HUDEP-2 (cell line): ENCODE measurements around the gene ST3GAL6.

Experiments
- DNase-seq, 76 experiments: peaks; one replicate each; lab custom pipeline; 2025; ENCODE audit not compliant: unreplicated experiment in 76 of 76; lab: John Stamatoyannopoulos, UW

The ST3GAL6 gene

GRCh38 chr3:98772022-98772421 is 8.9 kb downstream of the ST3GAL6 start:
- DNase-seq = no peak

GRCh38 chr3:98775459-98776139 is 12.5 kb downstream of the ST3GAL6 start:
- no peak for DNase-seq

GRCh38 chr3:98776140-98776493 is 13.0 kb downstream of the ST3GAL6 start:
- no peak for DNase-seq

- no peak for DNase-seq
These were observed 14.1 kb downstream of the ST3GAL6 start for GRCh38 chr3:98777286-98777685.

GRCh38 chr3:98777801-98778220 is 14.7 kb downstream of the ST3GAL6 start:
- no peak for DNase-seq

GRCh38 chr3:98778383-98778782 is 15.2 kb downstream of the ST3GAL6 start:
- no peak for DNase-seq

- no peak for DNase-seq
These were observed 15.8 kb downstream of the ST3GAL6 start for GRCh38 chr3:98778852-98779413.

GRCh38 chr3:98779541-98780335 is 16.6 kb downstream of the ST3GAL6 start:
- DNase-seq = no peak

DNA sequence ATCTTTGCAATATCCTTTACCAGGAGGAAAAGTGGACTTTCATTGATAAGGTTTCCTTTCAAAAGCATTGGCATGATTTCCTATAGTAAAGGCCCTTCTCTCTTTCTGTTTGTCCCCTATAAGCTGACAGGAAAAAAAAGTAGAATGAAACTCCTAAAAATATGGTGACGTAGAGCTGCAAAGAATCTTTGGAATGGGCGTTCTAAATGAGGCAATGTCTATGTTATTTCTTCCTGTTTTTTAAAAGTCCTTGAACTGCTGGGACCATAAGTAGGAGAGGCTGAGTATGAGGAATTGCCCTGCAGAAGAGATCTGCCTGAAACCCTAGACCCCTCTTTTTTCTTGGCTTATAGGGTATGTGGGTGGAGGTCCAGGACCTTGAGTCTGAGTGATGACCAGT is 17.2 kb downstream of the ST3GAL6 start:
- DNase-seq = no peak

- no peak for DNase-seq
These were observed 19.8 kb downstream of the ST3GAL6 start for GRCh38 chr3:98782824-98783500.

DNA sequence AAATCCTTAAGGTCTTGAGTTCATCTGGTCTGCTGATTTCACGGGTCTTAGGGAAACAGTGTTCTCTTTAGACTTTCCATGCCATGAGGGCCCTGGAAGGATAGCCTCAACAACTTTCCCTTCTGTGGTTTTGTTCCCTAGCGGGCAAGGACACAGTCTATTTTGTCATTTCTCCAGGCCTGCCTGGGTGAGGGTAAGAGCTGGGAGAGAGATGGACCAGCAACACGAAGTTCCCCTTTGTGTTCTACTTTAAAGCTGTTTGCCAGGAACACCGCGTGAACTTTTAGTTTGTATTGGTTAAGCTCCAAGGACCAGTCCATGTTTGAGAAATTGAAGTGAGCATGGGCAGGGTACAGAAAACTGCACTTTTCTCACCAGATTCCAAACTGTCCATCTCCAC is 20.9 kb downstream of the ST3GAL6 start:
- DNase-seq = no peak

DNA sequence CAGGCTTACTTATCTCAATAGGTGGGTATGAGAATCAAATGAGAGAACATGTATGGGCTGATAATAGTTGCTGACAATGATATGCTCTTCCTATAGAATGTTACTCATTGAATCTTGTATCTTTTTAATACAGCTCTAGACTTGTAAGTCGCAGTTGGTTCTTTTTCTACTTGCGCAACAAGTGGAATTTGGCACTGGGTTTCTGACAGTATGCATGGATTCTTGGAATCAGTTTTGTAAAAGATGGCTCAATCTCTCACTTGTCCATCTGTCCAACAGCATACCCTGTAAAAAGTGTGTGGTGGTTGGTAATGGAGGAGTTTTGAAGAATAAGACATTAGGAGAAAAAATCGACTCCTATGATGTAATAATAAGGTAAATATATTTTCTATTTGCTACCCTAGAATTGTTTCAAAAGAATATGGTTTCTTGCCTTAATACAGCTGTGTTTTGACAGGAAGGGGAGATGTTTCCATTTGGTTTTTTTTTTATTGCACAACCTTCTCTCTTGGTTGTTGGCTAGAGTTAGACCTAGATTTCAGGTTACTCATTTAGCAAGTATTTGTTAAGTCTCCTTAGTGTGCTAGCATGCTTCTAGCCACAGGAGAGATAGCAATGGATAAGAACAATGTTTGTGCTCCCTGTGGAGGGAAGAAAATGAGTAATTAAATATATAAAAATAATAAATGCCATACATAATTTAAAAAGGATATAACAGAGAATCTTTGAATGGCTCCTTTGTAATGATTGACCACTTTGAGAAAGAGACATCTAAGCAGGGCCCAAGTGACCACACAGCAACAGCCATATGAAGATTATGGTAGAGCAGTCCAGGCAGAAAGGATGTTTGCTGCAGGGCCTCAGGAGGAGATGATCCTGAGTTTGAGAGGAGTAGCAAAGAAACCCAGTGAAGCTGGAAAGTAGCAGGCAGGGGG is 21.8 kb downstream of the ST3GAL6 start:
- DNase-seq = no peak

DNA sequence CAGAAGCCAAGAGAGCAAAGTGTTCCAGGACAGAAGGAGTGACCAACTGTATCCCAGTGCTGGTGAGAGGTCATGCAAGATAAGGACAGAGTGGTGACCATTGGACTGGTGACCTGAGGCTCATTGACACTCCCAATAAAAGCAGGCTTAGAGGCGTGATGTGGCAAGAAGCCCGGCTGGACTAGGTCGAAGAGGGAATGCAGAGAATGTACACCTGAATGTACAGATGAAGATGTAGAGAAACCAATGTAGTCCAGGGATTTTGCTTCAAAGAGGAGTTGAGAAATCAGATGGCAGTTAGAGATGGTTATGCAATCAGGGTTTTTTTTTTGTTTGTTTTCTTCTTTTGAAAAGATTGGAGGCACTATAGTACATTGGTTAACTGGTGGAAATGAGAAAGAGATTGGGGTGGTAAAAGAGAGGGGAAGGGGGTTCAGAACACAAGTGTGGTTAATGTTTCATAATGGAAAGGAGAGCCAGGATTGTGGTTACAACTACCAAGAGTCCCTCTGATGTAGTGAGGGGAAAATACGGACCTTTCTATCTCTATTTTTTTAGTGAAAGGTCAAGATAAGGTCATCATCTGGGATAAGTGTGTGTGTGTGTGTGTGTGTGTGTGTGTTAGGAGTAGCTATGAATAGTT is 23.3 kb downstream of the ST3GAL6 start:
- no peak for DNase-seq

GRCh38 chr3:98787181-98787580 is 24.0 kb downstream of the ST3GAL6 start:
- no peak for DNase-seq

- peak in 10 of 76 experiments; percentile 1 to 19 (median 4) for DNase-seq
These were observed 25.5 kb downstream of the ST3GAL6 start for GRCh38 chr3:98788651-98789050.

GRCh38 chr3:98791341-98792325 is 28.5 kb downstream of the ST3GAL6 start:
- no peak for DNase-seq

- DNase-seq = no peak
These were observed 30.8 kb downstream of the ST3GAL6 start for GRCh38 chr3:98793971-98794370.

- DNase-seq = no peak
These were observed 33.2 kb downstream of the ST3GAL6 start for GRCh38 chr3:98796334-98796733.

DNA sequence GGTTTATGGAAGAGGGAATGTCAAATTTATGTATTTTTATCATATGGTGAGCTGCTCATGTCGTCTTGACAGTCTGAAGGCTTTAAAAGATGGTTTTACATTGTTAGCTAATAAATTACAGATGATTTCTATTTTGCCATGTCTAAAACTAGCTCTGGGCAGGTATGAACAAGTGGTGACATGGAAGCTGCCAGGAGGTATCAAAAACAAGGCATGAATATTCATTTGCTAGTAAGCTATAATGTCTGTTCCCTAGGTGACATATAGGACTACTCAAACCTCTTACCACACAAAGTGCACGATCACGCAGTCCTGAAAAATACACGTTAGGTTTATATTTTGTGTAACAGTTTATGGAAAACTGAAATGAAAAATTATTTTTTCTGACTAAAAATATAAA is 34.8 kb downstream of the ST3GAL6 start:
- DNase-seq = no peak
